Astrocyte of the spinal cord (primary cell): ENCODE data around the gene CCDC177.

ENCODE experiments used
- DNase-seq: peaks from one replicate; pipeline ENCODE4 v3.0.0; 2011; ENCODE audit warnings: low read depth, low spot score
- H3K4me3 ChIP-seq: 2 replicates; pipeline ENCODE4 v1.5.1; 2011; ENCODE audit warnings: low read depth, mild to moderate bottlenecking, low read length, moderate library complexity
- in situ Hi-C: cut with HindIII; loops from 2 replicates; pipeline ENCODE4 v1.10.0; 2017; ENCODE audit warnings: low sequenced_read_pairs
- TF ChIP-seq, protein P1 (sequence below): IDR thresholded peaks from 2 replicates; pipeline ENCODE4 v1.5.1; 2012; ENCODE audit warnings: low read depth, mild to moderate bottlenecking, low read length, inconsistent platforms

CCDC177 gene

DNA sequence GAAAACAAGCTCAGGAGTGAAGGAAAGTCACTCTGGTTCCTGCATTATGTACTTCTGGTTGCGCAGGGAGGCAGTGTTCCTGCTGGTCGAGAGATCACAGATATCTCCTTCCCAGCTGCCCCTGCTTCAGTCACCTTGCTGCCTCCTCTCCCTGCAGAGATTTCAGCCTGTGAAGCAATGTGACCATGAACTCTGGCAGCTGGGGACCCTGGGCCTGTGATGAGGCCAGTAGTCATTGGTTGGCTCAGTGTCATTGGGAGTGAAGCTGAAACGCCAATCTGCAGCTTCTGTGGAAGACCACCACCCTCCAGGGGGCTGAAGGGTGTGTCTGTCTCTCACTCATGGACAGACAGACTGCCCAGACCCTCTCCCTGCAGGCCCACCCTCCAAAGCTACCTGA lies 45.1 kb downstream of the CCDC177 start:
- in situ Hi-C loops = no loop called here
- TF ChIP-seq, protein P1, sequence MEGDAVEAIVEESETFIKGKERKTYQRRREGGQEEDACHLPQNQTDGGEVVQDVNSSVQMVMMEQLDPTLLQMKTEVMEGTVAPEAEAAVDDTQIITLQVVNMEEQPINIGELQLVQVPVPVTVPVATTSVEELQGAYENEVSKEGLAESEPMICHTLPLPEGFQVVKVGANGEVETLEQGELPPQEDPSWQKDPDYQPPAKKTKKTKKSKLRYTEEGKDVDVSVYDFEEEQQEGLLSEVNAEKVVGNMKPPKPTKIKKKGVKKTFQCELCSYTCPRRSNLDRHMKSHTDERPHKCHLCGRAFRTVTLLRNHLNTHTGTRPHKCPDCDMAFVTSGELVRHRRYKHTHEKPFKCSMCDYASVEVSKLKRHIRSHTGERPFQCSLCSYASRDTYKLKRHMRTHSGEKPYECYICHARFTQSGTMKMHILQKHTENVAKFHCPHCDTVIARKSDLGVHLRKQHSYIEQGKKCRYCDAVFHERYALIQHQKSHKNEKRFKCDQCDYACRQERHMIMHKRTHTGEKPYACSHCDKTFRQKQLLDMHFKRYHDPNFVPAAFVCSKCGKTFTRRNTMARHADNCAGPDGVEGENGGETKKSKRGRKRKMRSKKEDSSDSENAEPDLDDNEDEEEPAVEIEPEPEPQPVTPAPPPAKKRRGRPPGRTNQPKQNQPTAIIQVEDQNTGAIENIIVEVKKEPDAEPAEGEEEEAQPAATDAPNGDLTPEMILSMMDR = no peak
- H3K4me3 ChIP-seq = no peak overlapping the region
- no peak for DNase-seq

DNA sequence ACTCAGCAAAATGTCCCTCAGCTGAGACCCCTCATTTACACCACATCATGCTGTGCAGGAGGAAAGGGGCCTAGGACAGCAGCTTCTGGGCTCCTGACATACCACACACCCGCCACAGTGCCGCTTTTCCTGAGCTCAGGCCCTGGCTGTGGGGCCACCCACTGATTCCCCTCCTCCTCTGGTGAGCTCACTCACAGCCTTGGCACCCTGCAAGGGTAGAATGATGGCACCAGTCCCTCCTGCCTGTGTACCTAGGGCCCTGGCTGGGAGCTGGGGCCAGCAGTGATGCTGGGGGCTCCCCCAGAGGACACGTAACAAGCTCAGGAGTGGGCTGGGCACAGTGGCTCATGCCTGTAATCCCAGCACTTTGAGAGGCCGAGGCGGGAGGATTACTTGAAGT lies 45.7 kb downstream of the CCDC177 start:
- in situ Hi-C loops = no loop called here
- DNase-seq = no peak
- TF ChIP-seq, protein P1 = no peak
- H3K4me3 ChIP-seq = no peak overlapping the region

DNA sequence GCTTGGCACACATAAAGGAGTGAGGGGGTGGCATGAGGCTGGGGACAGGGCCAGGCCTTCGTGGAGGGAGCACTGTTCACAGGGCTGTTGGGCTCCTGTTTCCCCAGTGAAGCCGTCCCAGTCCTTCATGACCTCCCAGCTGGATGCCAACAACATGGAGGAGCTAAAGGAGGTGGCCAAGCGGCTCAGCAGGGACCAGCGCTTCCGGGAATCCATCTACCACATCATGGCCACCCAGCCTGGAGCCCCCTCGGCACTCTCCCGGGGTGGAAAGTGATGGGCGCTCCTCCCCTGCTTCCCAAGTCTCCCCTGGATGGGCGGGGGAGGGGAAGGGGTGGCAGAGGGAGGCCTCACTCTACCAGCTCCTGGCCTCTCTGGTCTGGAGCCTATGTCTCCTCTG lies 46.5 kb downstream of the CCDC177 start:
- no peak overlapping the region for H3K4me3 ChIP-seq
- DNase-seq = no peak
- in situ Hi-C loops = no loop called here
- TF ChIP-seq, protein P1 = no peak

DNA sequence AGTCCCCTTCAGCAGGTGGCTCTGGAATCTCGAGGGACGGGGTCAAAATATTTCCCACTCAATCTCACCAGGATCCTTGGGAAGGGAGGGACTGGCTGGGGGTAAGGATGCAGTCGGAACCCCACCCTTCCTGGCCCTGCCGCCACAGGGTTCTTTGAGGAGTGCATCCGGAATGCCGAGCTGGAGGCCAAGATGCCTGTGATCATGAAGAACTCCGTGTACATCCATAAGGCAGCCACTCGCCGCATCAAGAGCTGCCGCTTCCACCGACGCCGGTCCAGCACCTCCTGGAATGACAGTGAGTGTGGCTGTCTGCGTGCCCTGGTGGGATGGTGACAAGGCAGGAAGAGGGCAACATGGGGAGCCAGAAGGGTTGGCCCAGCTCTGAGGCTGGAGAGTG lies 47.0 kb downstream of the CCDC177 start:
- TF ChIP-seq, protein P1 = no peak
- no peak for DNase-seq
- H3K4me3 ChIP-seq = no peak overlapping the region
- in situ Hi-C loops = no loop called here

DNA sequence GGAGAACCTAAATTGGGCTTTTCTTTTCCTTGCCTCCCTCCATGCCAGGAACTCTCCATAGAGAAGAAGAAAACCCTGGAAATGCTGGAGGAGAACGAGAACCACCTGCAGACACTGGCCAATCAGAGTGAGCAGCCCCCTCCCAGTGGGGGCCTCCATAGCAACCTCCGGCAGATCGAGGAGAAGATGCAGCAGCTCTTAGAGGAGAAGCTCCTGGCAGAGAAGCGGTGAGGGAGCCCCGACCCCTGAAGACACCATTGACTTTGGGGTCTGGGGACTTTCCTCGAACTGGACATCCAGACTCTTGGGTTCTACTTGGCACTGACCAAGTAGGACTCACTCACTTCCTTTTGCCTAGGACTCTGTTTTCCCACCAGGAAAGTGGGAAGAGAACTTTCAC lies 48.8 kb downstream of the CCDC177 start:
- no peak overlapping the region for H3K4me3 ChIP-seq

DNA sequence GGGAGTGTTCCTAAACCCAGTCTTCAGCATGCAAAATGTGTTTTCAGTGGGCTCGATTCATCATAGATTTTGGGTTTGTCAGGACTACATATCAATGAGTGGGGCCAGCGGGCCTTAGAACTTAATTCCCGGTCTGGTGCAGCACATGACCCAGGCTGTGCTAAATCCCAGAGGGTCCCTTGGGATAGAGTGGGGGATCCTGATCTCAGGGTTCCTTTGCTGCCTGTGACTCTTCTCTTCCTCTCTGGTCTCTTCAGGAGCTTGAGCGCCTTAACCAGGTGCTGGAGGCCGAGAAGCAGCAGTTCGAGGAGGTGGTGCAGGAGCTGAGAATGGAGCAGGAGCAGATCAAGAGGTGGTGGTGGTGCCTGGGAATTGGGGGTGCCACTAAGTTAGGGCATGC lies 52.6 kb downstream of the CCDC177 start:
- TF ChIP-seq, protein P1 = no peak
- no peak for DNase-seq
- in situ Hi-C loops = no loop called here
- H3K4me3 ChIP-seq = no peak overlapping the region

More for the DNA sequence above, 48.8 kb downstream of the CCDC177 start:
- TF ChIP-seq, protein P1 = no peak
- no peak for DNase-seq
- in situ Hi-C loops = no loop called here
